Pancreas (tissue), 10 donors: ENCODE measurements around the gene UBE4A. TPM values are rescaled to one million over a fixed set of nuclear protein-coding genes. Genes with fewer than 3 reads are reported as not detected.

Experiments
- ATAC-seq, 4 donors: fragments of 200-7000 bp; cut with Tn5 transposase; one replicate each; pipeline versions ENCODE4 v1.8.0 to v1.9.1; 2020; ENCODE audit warnings: mild to moderate bottlenecking in 4 of 4, moderate library complexity in 4 of 4
- DNase-seq, 6 donors: peaks; one replicate each; pipeline ENCODE4 v3.0.0-alpha.2; 2020
- FAIRE-seq: peaks from 2 replicates; lab custom pipeline; 2012; peaks lifted over from hg19 to GRCh38; lab: Jason Lieb, UNC
- H3K27ac ChIP-seq, 4 donors: fragments of 200-600 bp; sonication (generic); 1 replicate in 3 of 4; 2 replicates in 1 of 4; pipeline versions ENCODE4 v1.5.0 to v1.8.0; 2020
- H3K27me3 ChIP-seq, 4 donors: fragments of 200-600 bp; one replicate each; pipeline ENCODE4 v1.8.0; 2021
- H3K36me3 ChIP-seq, 3 donors: fragments of 200-600 bp; sonication (generic) in 1 of 3; one replicate each; pipeline versions ENCODE4 v1.5.0 to v1.8.0; 2020 to 2021
- H3K4me1 ChIP-seq, 3 donors: fragments of 200-600 bp; one replicate each; pipeline ENCODE4 v1.8.0; 2021
- H3K4me3 ChIP-seq, 4 donors: fragments of 200-600 bp; sonication (generic) in 2 of 4; one replicate each; pipeline versions ENCODE4 v1.5.0 to v1.8.0; 2020 to 2021
- H3K9me3 ChIP-seq, 4 donors: fragments of 200-600 bp; one replicate each; pipeline ENCODE4 v1.8.0; 2021
- WGBS, 2 donors: extraction: QIAGEN DNeasy Blood & Tissue Kit; methylation state at CpG; one replicate each; pipeline ENCODE4 v1.1.7; 2013; 5-methylcytosine and 5-hydroxymethylcytosine counted together
- intact Hi-C, 3 donors: fragments of 100-400 bp; cut with DNase I; formaldehyde crosslinking; loops; one replicate each; pipeline versions ENCODE4 v1.11.1 to v1.14.2; 2022
- polyA plus RNA-seq, 2 donors: library from polyadenylated mRNA; stranded (reverse); fragments of 200-250 nt; gene quantifications; one replicate each; pipeline ENCODE4 v1.2.3, GENCODE V29; 2013
- total RNA-seq, 6 donors: library from RNA; stranded (reverse); fragmentation: NEBNext Ultra II Directional in 4 of 6; extraction: Animal tissue kit (Norgen Biotek cat#: 25700) in 4 of 6; gene quantifications; one replicate each; pipeline versions ENCODE4 v1.2.1 to v1.2.4, GENCODE V29; 2021 to 2023
- TF ChIP-seq, protein P1 (sequence below), 4 donors: fragments of 200-600 bp; sonication (generic) in 3 of 4; IDR thresholded peaks; one replicate each; pipeline versions ENCODE4 v1.5.0 to v1.8.0; 2021; ENCODE audit warnings: antibody characterized with exemption in 4 of 4
- donor health status: healthy with polysubstance abuse.
- donor health status: DM: no; HTN: no; CAD: no; lungs with moderate emphysema.
- donor health status: DM: no; HTN: no; CAD: no.
- donor health status: control.
- donor health status: control.
- donor health status: Bipolar disorder and iron deficiency.
- donor health status: DM: yes; HTN: yes; CAD: no.
- donor health status: DM: no; HTN: no; CAD: no.
- donor health status: DM: no; HTN: no; CAD: no.
- donor health status: DM: yes; HTN: yes; CAD: no.

Gene UBE4A
- total and polyA plus RNA-seq, 8 donors = 14.2 to 28.9 (median 21.0) TPM

DNA sequence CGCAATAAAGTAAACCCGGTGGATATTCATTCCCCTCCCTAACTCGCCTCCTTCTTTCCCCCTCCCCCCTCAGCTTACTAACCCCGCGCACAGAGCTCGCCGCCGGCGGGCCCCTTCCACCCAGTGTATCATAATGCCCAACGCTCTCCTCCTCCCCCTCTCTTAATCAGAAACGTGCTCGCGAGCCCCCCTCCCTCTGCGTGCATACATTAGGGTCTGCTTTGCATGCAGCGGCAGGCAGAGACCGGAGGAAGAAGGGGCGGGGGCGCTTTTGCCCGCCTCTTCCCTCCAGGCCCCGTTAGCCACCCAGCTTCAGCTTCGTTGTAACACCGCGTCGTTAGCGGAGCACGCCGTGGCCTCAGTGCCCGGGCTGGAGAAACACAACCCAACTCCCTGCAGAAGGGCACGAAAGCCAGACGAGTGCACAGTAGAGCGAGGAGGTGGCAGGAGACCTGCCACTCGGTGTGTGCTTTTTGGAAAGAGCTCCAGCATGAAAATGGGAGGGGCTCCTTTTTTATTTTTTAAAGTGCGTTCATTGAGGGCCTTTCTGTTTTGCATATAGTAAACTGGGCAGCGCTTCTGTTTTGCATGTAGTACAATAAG, 76.0 kb downstream of the UBE4A start:
- peak; percentile 12 to 34 (median 28) for ATAC-seq
- no peaks in the 10 kb centered on the region for H3K9me3 ChIP-seq
- H3K4me3 ChIP-seq = peak overlapping the region; percentile 40 to 99 (median 77)
- FAIRE-seq = no peak
- TF ChIP-seq, protein P1, sequence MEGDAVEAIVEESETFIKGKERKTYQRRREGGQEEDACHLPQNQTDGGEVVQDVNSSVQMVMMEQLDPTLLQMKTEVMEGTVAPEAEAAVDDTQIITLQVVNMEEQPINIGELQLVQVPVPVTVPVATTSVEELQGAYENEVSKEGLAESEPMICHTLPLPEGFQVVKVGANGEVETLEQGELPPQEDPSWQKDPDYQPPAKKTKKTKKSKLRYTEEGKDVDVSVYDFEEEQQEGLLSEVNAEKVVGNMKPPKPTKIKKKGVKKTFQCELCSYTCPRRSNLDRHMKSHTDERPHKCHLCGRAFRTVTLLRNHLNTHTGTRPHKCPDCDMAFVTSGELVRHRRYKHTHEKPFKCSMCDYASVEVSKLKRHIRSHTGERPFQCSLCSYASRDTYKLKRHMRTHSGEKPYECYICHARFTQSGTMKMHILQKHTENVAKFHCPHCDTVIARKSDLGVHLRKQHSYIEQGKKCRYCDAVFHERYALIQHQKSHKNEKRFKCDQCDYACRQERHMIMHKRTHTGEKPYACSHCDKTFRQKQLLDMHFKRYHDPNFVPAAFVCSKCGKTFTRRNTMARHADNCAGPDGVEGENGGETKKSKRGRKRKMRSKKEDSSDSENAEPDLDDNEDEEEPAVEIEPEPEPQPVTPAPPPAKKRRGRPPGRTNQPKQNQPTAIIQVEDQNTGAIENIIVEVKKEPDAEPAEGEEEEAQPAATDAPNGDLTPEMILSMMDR (IDR thresholded peaks at IDR 0.05) = no peak
- H3K27ac ChIP-seq = peak overlapping the region; percentile 83 to 89 (median 86)
- no peaks in the 10 kb centered on the region for H3K36me3 ChIP-seq
- intact Hi-C loops = no loop called here
- no peaks in the 10 kb centered on the region for H3K27me3 ChIP-seq
- peaks cover 6 to 13% (median 10%) of the 10 kb centered on the region in 3 donors for H3K4me1 ChIP-seq
- 0 to 1% methylated on average over 34 of the region's 34 CpGs for WGBS, 2 donors
- DNase-seq = peak; percentile 48 to 73 (median 59)

- ATAC-seq = peak; percentile 84 to 92 (median 88)
- H3K4me3 ChIP-seq = peak within 1 kb of the TSS; percentile 98 to 100 (median 99)
- H3K27me3 ChIP-seq = no peaks in the 10 kb centered on the region
- peaks cover 6 to 13% (median 12%) of the 10 kb centered on the region in 3 donors for H3K4me1 ChIP-seq
- H3K27ac ChIP-seq = peak within 1 kb of the TSS; percentile 83 to 89 (median 86)
- intact Hi-C loops = no loop called here
- FAIRE-seq = no peak
- TF ChIP-seq, protein P1 (IDR thresholded peaks at IDR 0.05) = no peak
- WGBS, 2 donors = 0 to 1% methylated on average over 61 to 83 of the region's 83 CpGs
- no peaks in the 10 kb centered on the region for H3K36me3 ChIP-seq
- no peaks in the 10 kb centered on the region for H3K9me3 ChIP-seq
- DNase-seq = peak; percentile 99 to 100 (median 99)
Measured at GRCh38 chr11:118435893-118436624, 76.7 kb downstream of the UBE4A start, which contains the start of gene KMT2A. Gene KMT2A, plus strand, starts transcription at chr11:118436492. Its CDS starts 21 bp downstream, at chr11:118436513.

DNA sequence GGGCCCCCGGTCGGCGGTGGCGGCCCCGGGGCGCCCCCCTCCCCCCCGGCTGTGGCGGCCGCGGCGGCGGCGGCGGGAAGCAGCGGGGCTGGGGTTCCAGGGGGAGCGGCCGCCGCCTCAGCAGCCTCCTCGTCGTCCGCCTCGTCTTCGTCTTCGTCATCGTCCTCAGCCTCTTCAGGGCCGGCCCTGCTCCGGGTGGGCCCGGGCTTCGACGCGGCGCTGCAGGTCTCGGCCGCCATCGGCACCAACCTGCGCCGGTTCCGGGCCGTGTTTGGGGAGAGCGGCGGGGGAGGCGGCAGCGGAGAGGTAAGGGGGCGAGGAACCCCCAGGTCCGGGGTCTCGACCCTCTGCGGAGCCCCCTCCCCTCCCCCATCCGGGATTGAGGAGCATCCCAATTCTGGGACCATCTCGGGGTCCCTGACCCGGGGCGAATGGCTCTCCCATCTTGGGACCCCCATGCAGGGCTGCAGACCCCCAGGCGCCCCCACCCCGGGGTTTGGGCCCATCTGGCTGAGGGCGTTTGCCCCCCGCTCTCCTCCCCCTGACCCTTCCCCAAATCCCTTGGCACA, 77.3 kb downstream of the UBE4A start:
- intact Hi-C loops = no loop called here
- DNase-seq (peak in 5 of 6 donors; percentile 30 to 82 (median 52)), ATAC-seq (peak in 1 of 4 donors; percentile 1), FAIRE-seq (no peak)
- TF ChIP-seq, protein P1 (IDR thresholded peaks at IDR 0.05) = no peak
- Histone ChIP-seq H3K36me3 (no peaks in the 10 kb centered on the region), H3K27ac (peak overlapping the region; percentile 83 to 89 (median 86)), H3K9me3 (no peaks in the 10 kb centered on the region), H3K27me3 (no peaks in the 10 kb centered on the region), H3K4me1 (peaks cover 6 to 18% (median 13%) of the 10 kb centered on the region in 3 donors), H3K4me3 (peak overlapping the region; percentile 98 to 100 (median 99))
- 0 to 1% methylated on average over 8 to 55 of the region's 55 CpGs for WGBS, 2 donors

DNA sequence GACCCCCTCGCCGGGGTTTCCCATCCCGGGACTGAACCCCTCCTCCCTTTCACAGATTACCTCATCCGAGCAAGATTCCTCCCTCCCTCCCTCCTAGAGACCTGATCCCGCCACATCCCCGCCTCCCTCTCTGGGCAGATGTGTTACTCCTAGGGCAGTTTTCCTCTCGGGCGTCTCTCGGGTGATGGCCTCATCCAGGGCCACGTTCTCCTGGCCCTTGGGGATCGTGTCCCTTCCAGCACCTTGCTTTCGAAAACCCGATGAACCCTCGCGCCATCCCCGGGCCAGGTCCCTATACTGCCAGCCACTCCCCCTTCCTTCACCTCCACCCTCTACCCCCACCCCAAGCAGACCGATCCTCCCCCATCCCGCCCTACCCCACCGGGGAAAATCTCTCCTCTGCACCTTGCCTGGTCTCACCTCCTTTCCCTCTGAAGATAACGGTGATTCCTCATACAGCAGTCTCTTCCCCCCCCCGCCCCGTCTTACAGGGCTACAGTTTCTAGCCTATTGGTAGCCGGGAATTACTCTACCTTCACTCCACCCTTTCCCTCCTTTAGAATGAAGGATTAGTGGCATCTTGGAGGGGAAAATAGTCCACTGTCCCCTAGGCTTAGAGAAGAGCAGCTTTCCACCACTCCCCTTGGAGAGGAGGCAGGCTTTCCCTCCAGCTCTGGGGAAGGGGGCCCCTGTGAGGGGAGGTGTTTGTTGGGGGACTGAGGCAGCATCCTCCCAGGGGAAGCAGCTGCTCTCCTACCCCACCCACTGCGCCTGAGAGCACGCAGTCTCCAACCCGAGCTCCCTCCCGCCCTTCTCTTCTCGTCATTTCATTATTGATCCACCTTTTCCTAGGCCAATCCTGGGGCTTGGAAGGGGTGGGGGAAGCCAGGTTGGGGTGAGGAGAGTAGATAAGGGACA, 78.1 kb downstream of the UBE4A start:
- intact Hi-C loops = no loop called here
- TF ChIP-seq, protein P1 (IDR thresholded peaks at IDR 0.05) = no peak
- ATAC-seq (peak; percentile 10 to 40 (median 26)), DNase-seq (peak; percentile 45 to 78 (median 64)), FAIRE-seq (no peak)
- H3K9me3 ChIP-seq = no peaks in the 10 kb centered on the region
- no peaks in the 10 kb centered on the region for H3K36me3 ChIP-seq
- H3K27ac ChIP-seq = peak overlapping the region; percentile 83 to 89 (median 86)
- H3K4me3 ChIP-seq = peak overlapping the region; percentile 98 to 100 (median 99)
- no peaks in the 10 kb centered on the region for H3K27me3 ChIP-seq
- 1% methylated on average over 24 to 28 of the region's 28 CpGs for WGBS, 2 donors
- peaks cover 6 to 25% (median 20%) of the 10 kb centered on the region in 3 donors for H3K4me1 ChIP-seq
